Measurements from ENCODE around the gene ALDH1L1.

- no peak for TF ChIP-seq POLR2A (IDR thresholded peaks at IDR 0.05)
- TF ChIP-seq, protein P1, sequence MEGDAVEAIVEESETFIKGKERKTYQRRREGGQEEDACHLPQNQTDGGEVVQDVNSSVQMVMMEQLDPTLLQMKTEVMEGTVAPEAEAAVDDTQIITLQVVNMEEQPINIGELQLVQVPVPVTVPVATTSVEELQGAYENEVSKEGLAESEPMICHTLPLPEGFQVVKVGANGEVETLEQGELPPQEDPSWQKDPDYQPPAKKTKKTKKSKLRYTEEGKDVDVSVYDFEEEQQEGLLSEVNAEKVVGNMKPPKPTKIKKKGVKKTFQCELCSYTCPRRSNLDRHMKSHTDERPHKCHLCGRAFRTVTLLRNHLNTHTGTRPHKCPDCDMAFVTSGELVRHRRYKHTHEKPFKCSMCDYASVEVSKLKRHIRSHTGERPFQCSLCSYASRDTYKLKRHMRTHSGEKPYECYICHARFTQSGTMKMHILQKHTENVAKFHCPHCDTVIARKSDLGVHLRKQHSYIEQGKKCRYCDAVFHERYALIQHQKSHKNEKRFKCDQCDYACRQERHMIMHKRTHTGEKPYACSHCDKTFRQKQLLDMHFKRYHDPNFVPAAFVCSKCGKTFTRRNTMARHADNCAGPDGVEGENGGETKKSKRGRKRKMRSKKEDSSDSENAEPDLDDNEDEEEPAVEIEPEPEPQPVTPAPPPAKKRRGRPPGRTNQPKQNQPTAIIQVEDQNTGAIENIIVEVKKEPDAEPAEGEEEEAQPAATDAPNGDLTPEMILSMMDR (IDR thresholded peaks at IDR 0.05): no peak
Observed at GRCh38 chr3:126111566-126112475, 68.6 kb downstream of the ALDH1L1 start.

All from body of pancreas (tissue), 4 donors.